ENCODE data around the gene PPP1CC. TPM values are rescaled to one million over a fixed set of nuclear protein-coding genes. Genes with fewer than 3 reads are reported as not detected.
"Not testable (repeated sequence)": the region's sequence is repeated elsewhere in the genome, so short reads cannot be mapped to it uniquely, and the experiment has no call there.

Gene PPP1CC
- total RNA-seq, 2 experiments from 2014 or later, result 280 to 285 TPM

DNA sequence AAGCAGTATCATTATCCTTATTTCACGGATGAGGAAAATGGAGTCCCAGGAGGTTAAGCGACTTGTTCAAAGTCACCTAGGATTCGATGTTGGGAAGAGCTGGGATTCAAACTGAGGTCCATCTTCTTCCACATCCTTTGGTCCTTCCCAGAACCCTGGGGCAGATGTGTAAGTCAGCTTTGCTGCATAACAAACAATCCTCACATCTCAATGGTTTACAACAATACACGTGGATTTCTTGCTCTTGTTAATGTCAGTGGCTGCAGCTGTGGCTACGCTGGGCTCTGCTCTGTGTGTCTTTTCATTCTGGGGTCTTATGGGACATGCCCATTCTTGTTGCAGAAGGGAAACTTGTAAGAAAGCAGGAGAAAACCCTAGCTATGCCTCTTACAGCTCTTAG lies 26.3 kb upstream of the PPP1CC start:
- no peak for DNase-seq
- H3K9me3 Mint-ChIP-seq, result peaks cover 6% of the 10 kb centered on the region
- no peaks in the 10 kb centered on the region for H3K27me3 Mint-ChIP-seq (ENCODE audit: low read depth)
- H3K27ac Mint-ChIP-seq, result no peak overlapping the region
- intact Hi-C loops (cut with micrococcal nuclease), result no loop called here
- CTCF ChIA-PET, result interaction anchor here (0.6 to 1.4 kb wide), 3 partner anchors 9 to 57 kb away, joined by 3 to 7 read pairs (median 3); no protein-coding TSS in a partner anchor
- H3K4me1 Mint-ChIP-seq (ENCODE audit: low read depth), result peaks cover 15% of the 10 kb centered on the region
- H3K36me3 Mint-ChIP-seq (ENCODE audit: low read depth), result peaks cover 2% of the 10 kb centered on the region
- H3K4me3 Mint-ChIP-seq, result no peak overlapping the region

DNA sequence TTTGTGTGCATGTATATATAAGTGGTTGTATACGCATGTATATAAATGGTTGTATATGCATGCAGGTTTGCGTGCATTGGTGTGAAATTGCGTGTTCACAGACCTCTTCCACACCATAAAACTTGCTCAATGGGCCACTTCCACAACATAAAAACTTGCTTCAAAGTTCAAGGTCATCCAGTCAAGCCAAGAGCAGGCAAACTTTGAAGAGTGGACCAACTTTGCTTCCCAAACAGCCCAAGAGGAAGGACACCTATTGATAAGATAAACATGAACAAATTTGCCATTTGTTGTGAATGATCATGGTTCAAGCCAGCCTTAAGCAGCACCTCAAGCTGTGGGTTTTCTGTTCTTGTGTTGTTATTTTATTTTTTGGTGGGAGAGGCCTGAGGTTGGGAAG lies 25.2 kb upstream of the PPP1CC start:
- intact Hi-C loops (cut with micrococcal nuclease), result no loop called here
- DNase-seq, result no peak
- CTCF ChIA-PET, result interaction anchor here (0.6 to 1.4 kb wide), 2 partner anchors 58 to 336 kb away, joined by 3 to 7 read pairs; no protein-coding TSS in a partner anchor
- Mint-ChIP-seq H3K27ac (no peak overlapping the region), H3K36me3 (ENCODE audit: low read depth) (peaks cover 2% of the 10 kb centered on the region), H3K9me3 (peaks cover 6% of the 10 kb centered on the region), H3K4me1 (ENCODE audit: low read depth) (peaks cover 13% of the 10 kb centered on the region), H3K27me3 (ENCODE audit: low read depth) (no peaks in the 10 kb centered on the region), H3K4me3 (no peak overlapping the region)

DNA sequence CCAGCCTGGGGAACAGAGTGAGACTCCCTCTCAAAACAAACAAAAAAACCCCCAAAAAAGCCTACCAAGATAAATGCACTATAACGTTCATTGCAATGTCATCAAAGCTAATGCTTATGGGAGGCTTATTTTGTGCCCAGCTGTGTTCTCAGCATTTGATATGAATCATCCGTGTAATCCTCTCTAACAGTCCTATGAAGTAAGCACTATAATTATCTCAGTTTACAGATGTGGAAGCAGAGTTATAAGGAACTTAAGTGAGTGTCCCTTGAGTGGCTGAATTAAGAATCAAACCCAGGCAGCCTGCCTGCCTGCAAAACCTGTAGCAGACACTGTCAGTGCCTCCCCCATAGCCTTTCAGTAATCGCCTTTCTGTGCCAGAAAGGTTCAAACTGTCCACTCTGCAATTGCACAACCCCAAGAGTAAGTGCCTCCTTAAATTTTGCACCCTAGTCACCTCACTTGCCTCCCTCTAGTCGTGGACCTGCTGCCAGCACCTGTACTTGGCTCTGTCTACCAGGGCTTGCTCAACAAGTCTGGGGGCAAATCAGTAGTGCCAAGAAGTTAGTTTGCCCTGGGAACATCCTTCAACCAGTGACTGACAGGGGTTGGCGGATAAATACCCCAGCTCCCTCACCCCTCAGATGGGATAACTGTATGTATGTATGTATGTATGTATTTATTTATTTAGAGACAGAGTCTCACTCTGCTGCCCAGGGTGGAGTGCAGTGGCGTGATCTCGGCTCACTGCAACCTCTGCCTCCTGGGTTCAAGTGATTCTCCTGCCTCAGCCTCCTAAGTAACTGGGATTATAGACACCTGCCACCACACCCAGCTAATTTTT lies 23.8 kb upstream of the PPP1CC start:
- Mint-ChIP-seq H3K27ac (no peak overlapping the region), H3K4me3 (no peak overlapping the region), H3K9me3 (peaks cover 4% of the 10 kb centered on the region), H3K36me3 (ENCODE audit: low read depth) (no peaks in the 10 kb centered on the region), H3K4me1 (ENCODE audit: low read depth) (peaks cover 7% of the 10 kb centered on the region), H3K27me3 (ENCODE audit: low read depth) (no peaks in the 10 kb centered on the region)
- intact Hi-C loops (cut with micrococcal nuclease), result no loop called here
- CTCF ChIA-PET, result no interaction called here
- DNase-seq, result no peak

DNA sequence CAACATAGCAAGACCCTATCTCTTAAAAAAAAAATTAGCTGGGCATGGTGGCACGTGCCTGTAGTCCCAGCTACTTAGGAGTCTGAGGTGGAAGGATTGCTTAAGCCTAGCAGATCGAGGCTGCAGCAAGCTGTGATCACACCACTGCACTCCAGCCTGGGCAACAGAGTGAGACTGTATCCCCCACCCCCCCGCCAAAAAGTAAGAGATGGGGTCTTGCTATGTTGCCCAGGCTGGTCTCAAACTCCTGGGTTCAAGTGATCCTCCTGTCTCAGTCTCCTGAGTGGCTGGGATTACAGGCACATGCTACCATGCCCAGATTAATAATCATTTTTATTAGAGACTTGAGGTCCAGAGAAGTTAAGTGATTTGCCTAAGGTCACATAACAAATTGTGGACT lies 22.9 kb upstream of the PPP1CC start:
- H3K9me3 Mint-ChIP-seq; CTCF ChIA-PET; H3K27ac Mint-ChIP-seq; DNase-seq; H3K4me1 Mint-ChIP-seq (ENCODE audit: low read depth); H3K4me3 Mint-ChIP-seq; H3K27me3 Mint-ChIP-seq (ENCODE audit: low read depth); H3K36me3 Mint-ChIP-seq (ENCODE audit: low read depth); intact Hi-C loops (cut with micrococcal nuclease): not testable (repeated sequence)

DNA sequence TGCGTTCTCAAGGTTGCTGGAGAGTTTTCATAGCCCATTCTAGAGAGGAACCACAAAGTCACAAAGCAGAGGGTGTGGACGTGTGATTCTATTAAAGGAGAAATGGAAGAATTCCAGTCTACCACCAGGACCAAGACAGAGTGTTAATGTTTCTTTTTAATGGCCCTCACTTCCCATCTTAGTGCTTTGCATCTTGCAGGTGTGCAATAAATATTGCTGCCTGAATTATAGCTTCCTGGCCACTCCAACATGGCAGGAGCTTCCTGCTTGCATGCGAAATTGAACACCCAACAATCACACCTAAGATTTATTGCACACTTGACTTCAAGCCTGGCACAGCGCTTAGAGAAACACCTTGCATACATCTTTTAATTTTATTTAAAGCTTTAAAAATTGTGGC lies 22.4 kb upstream of the PPP1CC start:
- Mint-ChIP-seq H3K27me3 (ENCODE audit: low read depth) (no peaks in the 10 kb centered on the region), H3K9me3 (peaks cover 2% of the 10 kb centered on the region), H3K4me3 (no peak overlapping the region), H3K27ac (no peak overlapping the region), H3K36me3 (ENCODE audit: low read depth) (no peaks in the 10 kb centered on the region), H3K4me1 (ENCODE audit: low read depth) (peaks cover 8% of the 10 kb centered on the region)
- intact Hi-C loops (cut with micrococcal nuclease), result no loop called here
- CTCF ChIA-PET, result no interaction called here
- no peak for DNase-seq

DNA sequence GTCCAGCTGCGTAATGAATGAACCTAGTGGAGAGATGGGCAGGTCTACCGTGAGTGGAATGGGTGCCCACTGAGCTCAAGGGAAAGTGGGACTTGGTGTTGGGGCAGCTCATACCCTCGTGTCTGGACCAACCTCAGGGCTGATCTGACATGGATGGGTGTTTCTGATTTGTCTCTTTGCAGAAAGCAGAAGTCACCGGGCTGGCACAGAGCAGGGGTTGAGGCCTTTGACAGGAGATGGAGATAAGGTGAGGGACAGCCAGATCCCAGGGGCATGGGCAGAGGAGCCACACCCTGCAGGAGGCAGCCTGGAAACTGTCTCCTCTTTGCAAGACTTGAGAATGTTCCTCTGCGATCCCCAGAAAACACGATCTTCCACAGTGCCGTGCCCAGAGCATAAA lies 20.9 kb upstream of the PPP1CC start:
- DNase-seq, result no peak
- no peaks in the 10 kb centered on the region for H3K27me3 Mint-ChIP-seq (ENCODE audit: low read depth)
- no peak overlapping the region for H3K4me3 Mint-ChIP-seq
- intact Hi-C loops (cut with micrococcal nuclease), result no loop called here
- H3K27ac Mint-ChIP-seq, result no peak overlapping the region
- no peaks in the 10 kb centered on the region for H3K36me3 Mint-ChIP-seq (ENCODE audit: low read depth)
- H3K9me3 Mint-ChIP-seq, result no peaks in the 10 kb centered on the region
- peaks cover 12% of the 10 kb centered on the region for H3K4me1 Mint-ChIP-seq (ENCODE audit: low read depth)
- CTCF ChIA-PET, result interaction anchor here (0.6 kb wide), 1 partner anchor 9 kb away, joined by 3 read pairs; no protein-coding TSS in a partner anchor

DNA sequence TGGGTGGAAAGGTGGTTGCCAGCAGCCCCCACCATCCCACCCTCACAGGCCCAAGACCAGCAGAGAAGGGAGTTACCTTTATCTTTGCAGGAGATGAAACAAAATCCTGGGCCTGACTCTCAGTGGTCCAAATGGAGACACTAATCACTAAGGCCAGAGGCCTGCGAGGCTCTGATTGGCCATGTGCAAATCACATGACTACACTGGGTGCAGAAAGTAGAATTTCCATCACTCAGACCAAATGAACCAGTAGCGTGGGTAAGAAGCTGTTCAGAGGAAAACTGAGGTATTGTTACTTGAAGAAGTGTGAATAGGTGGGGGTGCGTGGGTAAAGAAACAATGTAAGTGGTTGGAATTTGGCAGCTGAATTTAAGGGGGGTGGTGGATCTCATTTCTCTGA lies 20.2 kb upstream of the PPP1CC start:
- DNase-seq, result no peak
- Mint-ChIP-seq H3K4me3 (no peak overlapping the region), H3K27me3 (ENCODE audit: low read depth) (no peaks in the 10 kb centered on the region), H3K4me1 (ENCODE audit: low read depth) (peaks cover 15% of the 10 kb centered on the region), H3K27ac (no peak overlapping the region), H3K36me3 (ENCODE audit: low read depth) (no peaks in the 10 kb centered on the region), H3K9me3 (no peaks in the 10 kb centered on the region)
- CTCF ChIA-PET, result no interaction called here
- intact Hi-C loops (cut with micrococcal nuclease), result no loop called here

DNA sequence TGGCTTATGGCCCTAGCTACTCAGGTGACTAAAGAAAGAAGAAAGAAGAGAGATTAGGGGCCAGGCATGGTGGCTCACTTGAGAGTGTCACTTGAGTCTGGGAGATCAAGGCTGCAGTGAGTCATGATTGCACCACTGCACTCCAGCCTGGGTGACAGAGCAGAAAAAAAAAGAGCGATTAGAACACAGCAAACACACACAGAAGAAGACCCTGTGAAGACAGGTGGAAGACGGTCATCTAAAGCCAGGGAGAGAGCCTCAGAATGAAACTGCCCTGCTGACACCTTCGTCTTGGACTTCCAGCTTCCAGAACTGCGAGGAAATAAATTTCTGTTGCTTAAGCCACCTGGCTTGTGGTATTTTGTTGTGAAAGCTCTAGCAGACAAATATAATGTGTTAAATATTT lies 17.5 kb upstream of the PPP1CC start:
- intact Hi-C loops (cut with micrococcal nuclease), result no loop called here
- Mint-ChIP-seq H3K27me3 (ENCODE audit: low read depth) (no peaks in the 10 kb centered on the region), H3K9me3 (no peaks in the 10 kb centered on the region), H3K4me1 (ENCODE audit: low read depth) (peaks cover 26% of the 10 kb centered on the region), H3K27ac (no peak overlapping the region), H3K4me3 (no peak overlapping the region), H3K36me3 (ENCODE audit: low read depth) (no peaks in the 10 kb centered on the region)
- CTCF ChIA-PET, result interaction anchor here (1.4 kb wide), 1 partner anchor 67 kb away, joined by 3 read pairs; no protein-coding TSS in a partner anchor
- peak; percentile 61 for DNase-seq

DNA sequence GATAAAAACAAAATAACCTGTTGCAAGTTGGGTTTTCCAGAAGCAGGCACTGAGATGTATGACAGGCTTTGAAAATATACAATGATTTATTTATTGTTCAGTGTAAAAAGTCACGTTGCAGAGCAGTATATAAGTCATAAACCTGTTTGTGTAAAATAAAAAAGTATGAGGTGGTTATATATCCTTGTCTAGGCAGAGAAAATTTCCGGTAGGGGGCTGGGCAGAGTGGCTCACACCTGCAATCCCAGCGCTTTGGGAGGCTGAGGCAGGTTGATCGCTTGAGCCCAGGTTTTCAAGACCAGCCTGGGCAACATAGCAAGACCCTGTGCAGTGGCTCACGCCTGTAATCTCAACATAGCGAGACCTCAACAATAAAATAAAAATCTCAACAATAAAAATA lies 16.2 kb upstream of the PPP1CC start:
- Mint-ChIP-seq H3K27ac (no peak overlapping the region), H3K27me3 (ENCODE audit: low read depth) (no peaks in the 10 kb centered on the region), H3K4me1 (ENCODE audit: low read depth) (peaks cover 26% of the 10 kb centered on the region), H3K4me3 (no peak overlapping the region), H3K36me3 (ENCODE audit: low read depth) (no peaks in the 10 kb centered on the region), H3K9me3 (no peaks in the 10 kb centered on the region)
- no peak for DNase-seq
- intact Hi-C loops (cut with micrococcal nuclease), result no loop called here
- CTCF ChIA-PET, result no interaction called here

DNA sequence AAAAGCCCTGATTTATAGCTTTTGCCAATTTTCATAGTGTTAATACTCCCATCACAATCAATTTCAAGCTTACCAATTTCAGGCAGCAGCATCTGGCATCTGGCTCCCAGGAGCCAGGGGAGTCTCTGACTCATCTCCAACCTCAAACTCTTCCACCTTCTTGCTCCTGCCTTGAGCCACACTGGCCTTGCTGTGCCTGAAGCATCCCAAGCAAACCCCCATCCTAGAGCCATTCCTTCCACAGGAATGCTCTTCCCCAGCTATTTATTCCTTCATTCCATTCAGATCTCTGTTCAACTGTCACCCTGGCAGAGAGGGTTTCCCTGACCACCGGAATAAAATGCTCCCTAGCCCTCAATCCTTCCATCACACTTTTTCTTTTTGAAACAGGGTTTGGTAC lies 13.9 kb upstream of the PPP1CC start:
- no peaks in the 10 kb centered on the region for H3K9me3 Mint-ChIP-seq
- H3K4me1 Mint-ChIP-seq (ENCODE audit: low read depth), result peaks cover 22% of the 10 kb centered on the region
- CTCF ChIA-PET, result no interaction called here
- intact Hi-C loops (cut with micrococcal nuclease), result no loop called here
- no peaks in the 10 kb centered on the region for H3K27me3 Mint-ChIP-seq (ENCODE audit: low read depth)
- no peaks in the 10 kb centered on the region for H3K36me3 Mint-ChIP-seq (ENCODE audit: low read depth)
- H3K27ac Mint-ChIP-seq, result no peak overlapping the region
- H3K4me3 Mint-ChIP-seq, result no peak overlapping the region
- DNase-seq, result no peak

DNA sequence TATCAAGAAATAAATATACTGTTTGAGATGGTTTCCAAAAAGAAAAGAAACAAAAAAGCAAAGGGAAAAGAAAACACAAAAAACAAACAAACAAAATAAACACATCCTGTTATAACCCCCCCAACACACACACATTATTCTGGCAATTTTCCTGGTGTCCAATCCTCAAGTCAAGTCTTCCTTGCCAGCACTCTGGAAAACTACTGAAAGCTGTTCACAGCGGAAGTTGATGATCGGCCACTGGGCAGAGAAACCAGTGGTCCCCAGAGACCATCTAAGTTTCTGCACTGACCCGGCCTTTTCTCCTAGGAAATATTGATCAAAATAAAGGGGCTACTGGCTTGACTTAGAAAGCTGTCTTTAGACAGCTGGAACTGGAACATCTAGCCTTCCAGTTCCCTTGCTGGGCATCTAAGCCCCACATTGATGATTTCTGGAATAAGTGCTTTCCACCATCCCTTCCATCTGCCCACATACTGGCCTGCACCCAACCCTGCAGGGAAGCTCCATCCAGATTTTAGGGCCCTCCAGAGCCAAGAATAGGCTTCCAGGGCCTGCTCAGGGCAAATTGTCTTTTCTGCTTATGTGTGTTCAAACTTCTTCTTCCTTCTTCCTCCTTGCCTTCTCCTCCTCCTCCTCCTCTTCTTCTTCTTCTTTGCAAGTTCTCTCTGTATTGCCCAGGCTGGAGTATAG lies 11.6 kb upstream of the PPP1CC start:
- H3K9me3 Mint-ChIP-seq, result no peaks in the 10 kb centered on the region
- H3K4me1 Mint-ChIP-seq (ENCODE audit: low read depth), result peaks cover 15% of the 10 kb centered on the region
- H3K36me3 Mint-ChIP-seq (ENCODE audit: low read depth), result no peaks in the 10 kb centered on the region
- intact Hi-C loops (cut with micrococcal nuclease), result no loop called here
- no peak overlapping the region for H3K27ac Mint-ChIP-seq
- CTCF ChIA-PET, result interaction anchor here (0.5 kb wide), 1 partner anchor 234 kb away, joined by 5 read pairs; no protein-coding TSS in a partner anchor
- H3K27me3 Mint-ChIP-seq (ENCODE audit: low read depth), result no peaks in the 10 kb centered on the region
- no peak for DNase-seq
- H3K4me3 Mint-ChIP-seq, result no peak overlapping the region

DNA sequence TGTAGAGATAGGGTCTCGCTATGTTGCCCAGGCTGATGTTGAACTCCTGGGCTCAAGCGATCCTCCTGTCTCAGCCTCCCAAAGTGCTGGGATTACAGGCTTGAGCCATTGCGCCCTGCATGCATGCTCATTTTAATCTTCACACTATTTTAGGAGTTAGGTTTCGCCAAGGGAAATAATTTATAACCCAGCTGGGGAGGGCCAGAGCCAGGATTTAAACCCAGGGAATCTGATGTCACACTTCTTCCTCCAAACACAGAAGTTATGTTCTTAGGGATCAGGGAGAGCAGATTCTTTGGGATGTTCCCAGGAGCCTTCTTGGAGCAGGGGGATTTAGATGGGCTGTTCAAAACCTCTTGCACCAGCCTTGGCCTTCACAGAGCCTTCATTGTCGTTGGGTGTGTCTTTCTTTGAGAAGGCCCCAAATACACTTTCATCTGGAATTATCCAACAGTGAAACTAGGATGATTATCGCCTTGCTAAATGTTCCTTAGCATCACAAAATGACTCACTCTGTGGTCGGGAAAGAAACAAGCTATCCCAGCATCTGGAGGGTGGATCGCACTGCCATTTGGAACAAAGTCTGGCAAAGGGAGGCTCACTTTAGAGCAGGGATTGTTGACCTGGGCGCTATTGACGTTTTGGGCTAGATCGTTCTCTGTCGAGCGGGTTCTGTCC lies 8.2 kb upstream of the PPP1CC start:
- Mint-ChIP-seq H3K27ac (no peak overlapping the region), H3K4me3 (no peak overlapping the region), H3K36me3 (ENCODE audit: low read depth) (no peaks in the 10 kb centered on the region), H3K9me3 (no peaks in the 10 kb centered on the region), H3K4me1 (ENCODE audit: low read depth) (no peaks in the 10 kb centered on the region), H3K27me3 (ENCODE audit: low read depth) (no peaks in the 10 kb centered on the region)
- CTCF ChIA-PET, result no interaction called here
- intact Hi-C loops (cut with micrococcal nuclease), result no loop called here
- no peak for DNase-seq
